Endodermal cell (in vitro differentiated cells): Measurements from ENCODE around the gene VAC14. TPM values are rescaled to one million over a fixed set of nuclear protein-coding genes. Genes with fewer than 3 reads are reported as not detected.
A peak's percentile ranks its signal among the peaks of the same experiment; 100 is the strongest.

Experiments used
- DNase-seq: peaks from one replicate; pipeline ENCODE4 v3.0.0-alpha.2; 2017
- H3K27ac ChIP-seq: 2 replicates; pipeline ENCODE4 v1.5.1; 2013; ENCODE audit warnings: mild to moderate bottlenecking, low read depth, low read length, moderate library complexity
- H3K27me3 ChIP-seq: 2 replicates; pipeline ENCODE4 v1.6.1; 2013; ENCODE audit warnings: mild to moderate bottlenecking, low read length, moderate library complexity; ENCODE audit not compliant: insufficient read depth, control insufficient read depth, poor library complexity, severe bottlenecking
- H3K36me3 ChIP-seq: 2 replicates; pipeline ENCODE4 v1.7.0; 2013; ENCODE audit warnings: mild to moderate bottlenecking, low read length, moderate library complexity; ENCODE audit not compliant: control insufficient read depth, insufficient read depth
- H3K4me1 ChIP-seq: one replicate; pipeline ENCODE4 v1.7.0; 2013; ENCODE audit warnings: low read length; ENCODE audit not compliant: control insufficient read depth, insufficient read depth
- H3K4me3 ChIP-seq: 2 replicates; pipeline ENCODE4 v1.5.1; 2013; ENCODE audit warnings: mild to moderate bottlenecking, low read length, moderate library complexity
- H3K9ac ChIP-seq: 2 replicates; pipeline ENCODE4 v1.6.1; 2013; ENCODE audit warnings: mild to moderate bottlenecking, low read length, moderate library complexity; ENCODE audit not compliant: poor library complexity, severe bottlenecking; ENCODE audit errors: extremely low read depth
- H3K9me3 ChIP-seq: 2 replicates; pipeline ENCODE4 v1.6.1; 2013; ENCODE audit warnings: mild to moderate bottlenecking, low read length, moderate library complexity; ENCODE audit not compliant: control insufficient read depth
- H3K27ac Mint-ChIP-seq: 2 replicates; pipeline ENCODE4 v1.8.0; 2020; ENCODE audit warnings: mixed read lengths
- H3K27me3 Mint-ChIP-seq: 2 replicates; pipeline ENCODE4 v1.8.0; 2021; ENCODE audit warnings: mild to moderate bottlenecking, mixed read lengths; ENCODE audit not compliant: insufficient read depth
- H3K36me3 Mint-ChIP-seq: 2 replicates; pipeline ENCODE4 v1.8.0; 2020; ENCODE audit warnings: low read depth, mixed read lengths
- H3K4me1 Mint-ChIP-seq: 2 replicates; pipeline ENCODE4 v1.8.0; 2020; ENCODE audit warnings: mixed read lengths
- H3K4me3 Mint-ChIP-seq: 2 replicates; pipeline ENCODE4 v1.8.0; 2020; ENCODE audit warnings: mild to moderate bottlenecking, moderate library complexity, mixed read lengths
- H3K9me3 Mint-ChIP-seq: 2 replicates; pipeline ENCODE4 v1.8.0; 2020; ENCODE audit warnings: mild to moderate bottlenecking, mixed read lengths
- WGBS, 2 experiments: methylation state at CpG; one replicate each; pipeline versions ENCODE4 v1.1.5 to v1.1.7; 2013; ENCODE audit warnings: missing lambda C conversion rate in 2 of 2, mixed read lengths in 1 of 2; ENCODE audit not compliant: insufficient coverage in 1 of 2, insufficient read length in 1 of 2; 5-methylcytosine and 5-hydroxymethylcytosine counted together
- total RNA-seq, 2 donors: library from RNA; stranded (reverse); fragmentation: NEBNext Ultra II Directional in 1 of 2; extraction: Animal tissue kit (Norgen Biotek cat#: 25700) in 1 of 2; gene quantifications; 2 replicates in 1 of 2; 3 replicates in 1 of 2; pipeline ENCODE4 v1.2.1, GENCODE V29; 2021
- TF ChIP-seq, protein P1 (sequence below): fragments of 200-600 bp; sonication (generic); conservative IDR thresholded peaks from 2 replicates; pipeline ENCODE4 v1.5.0; 2021; ENCODE audit warnings: antibody characterized with exemption, mild to moderate bottlenecking

Gene VAC14
- total RNA-seq, 2 donors from 2014 or later = 47.5 to 48.7 TPM

GRCh38 chr16:70683146-70683944 lies 117.6 kb downstream of the VAC14 start:
- Mint-ChIP-seq H3K4me3 (no peak overlapping the region), H3K27ac (no peak overlapping the region), H3K4me1 (no peaks in the 10 kb centered on the region), H3K27me3 (peaks cover 1% of the 10 kb centered on the region), H3K36me3 (peaks cover 2% of the 10 kb centered on the region), H3K9me3 (no peaks in the 10 kb centered on the region)
- Histone ChIP-seq H3K9me3 (no peaks in the 10 kb centered on the region), H3K4me1 (peaks cover 4% of the 10 kb centered on the region), H3K9ac (no peak overlapping the region), H3K36me3 (peaks cover 12% of the 10 kb centered on the region), H3K27ac (no peak overlapping the region), H3K27me3 (no peaks in the 10 kb centered on the region), H3K4me3 (no peak overlapping the region)
- TF ChIP-seq, protein P1, sequence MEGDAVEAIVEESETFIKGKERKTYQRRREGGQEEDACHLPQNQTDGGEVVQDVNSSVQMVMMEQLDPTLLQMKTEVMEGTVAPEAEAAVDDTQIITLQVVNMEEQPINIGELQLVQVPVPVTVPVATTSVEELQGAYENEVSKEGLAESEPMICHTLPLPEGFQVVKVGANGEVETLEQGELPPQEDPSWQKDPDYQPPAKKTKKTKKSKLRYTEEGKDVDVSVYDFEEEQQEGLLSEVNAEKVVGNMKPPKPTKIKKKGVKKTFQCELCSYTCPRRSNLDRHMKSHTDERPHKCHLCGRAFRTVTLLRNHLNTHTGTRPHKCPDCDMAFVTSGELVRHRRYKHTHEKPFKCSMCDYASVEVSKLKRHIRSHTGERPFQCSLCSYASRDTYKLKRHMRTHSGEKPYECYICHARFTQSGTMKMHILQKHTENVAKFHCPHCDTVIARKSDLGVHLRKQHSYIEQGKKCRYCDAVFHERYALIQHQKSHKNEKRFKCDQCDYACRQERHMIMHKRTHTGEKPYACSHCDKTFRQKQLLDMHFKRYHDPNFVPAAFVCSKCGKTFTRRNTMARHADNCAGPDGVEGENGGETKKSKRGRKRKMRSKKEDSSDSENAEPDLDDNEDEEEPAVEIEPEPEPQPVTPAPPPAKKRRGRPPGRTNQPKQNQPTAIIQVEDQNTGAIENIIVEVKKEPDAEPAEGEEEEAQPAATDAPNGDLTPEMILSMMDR = no peak
- 93 to 94% methylated on average over 10 to 13 of the region's 13 CpGs for WGBS, 2 experiments
- no peak for DNase-seq

GRCh38 chr16:70682239-70683145 lies 118.5 kb downstream of the VAC14 start:
- no peak overlapping the region for H3K9ac ChIP-seq
- Mint-ChIP-seq H3K27me3 (peaks cover 1% of the 10 kb centered on the region), H3K27ac (peak overlapping the region; percentile 19), H3K36me3 (peaks cover 4% of the 10 kb centered on the region), H3K4me3 (no peak overlapping the region), H3K4me1 (no peaks in the 10 kb centered on the region), H3K9me3 (no peaks in the 10 kb centered on the region)
- 86 to 88% methylated on average over 6 to 13 of the region's 14 CpGs for WGBS, 2 experiments
- H3K27me3 ChIP-seq = no peaks in the 10 kb centered on the region
- H3K4me1 ChIP-seq = peaks cover 4% of the 10 kb centered on the region
- H3K4me3 ChIP-seq = no peak overlapping the region
- DNase-seq = peak; percentile 76
- TF ChIP-seq, protein P1 = peak; percentile 46
- H3K27ac ChIP-seq = no peak overlapping the region
- peaks cover 14% of the 10 kb centered on the region for H3K36me3 ChIP-seq
- H3K9me3 ChIP-seq = no peaks in the 10 kb centered on the region

DNA sequence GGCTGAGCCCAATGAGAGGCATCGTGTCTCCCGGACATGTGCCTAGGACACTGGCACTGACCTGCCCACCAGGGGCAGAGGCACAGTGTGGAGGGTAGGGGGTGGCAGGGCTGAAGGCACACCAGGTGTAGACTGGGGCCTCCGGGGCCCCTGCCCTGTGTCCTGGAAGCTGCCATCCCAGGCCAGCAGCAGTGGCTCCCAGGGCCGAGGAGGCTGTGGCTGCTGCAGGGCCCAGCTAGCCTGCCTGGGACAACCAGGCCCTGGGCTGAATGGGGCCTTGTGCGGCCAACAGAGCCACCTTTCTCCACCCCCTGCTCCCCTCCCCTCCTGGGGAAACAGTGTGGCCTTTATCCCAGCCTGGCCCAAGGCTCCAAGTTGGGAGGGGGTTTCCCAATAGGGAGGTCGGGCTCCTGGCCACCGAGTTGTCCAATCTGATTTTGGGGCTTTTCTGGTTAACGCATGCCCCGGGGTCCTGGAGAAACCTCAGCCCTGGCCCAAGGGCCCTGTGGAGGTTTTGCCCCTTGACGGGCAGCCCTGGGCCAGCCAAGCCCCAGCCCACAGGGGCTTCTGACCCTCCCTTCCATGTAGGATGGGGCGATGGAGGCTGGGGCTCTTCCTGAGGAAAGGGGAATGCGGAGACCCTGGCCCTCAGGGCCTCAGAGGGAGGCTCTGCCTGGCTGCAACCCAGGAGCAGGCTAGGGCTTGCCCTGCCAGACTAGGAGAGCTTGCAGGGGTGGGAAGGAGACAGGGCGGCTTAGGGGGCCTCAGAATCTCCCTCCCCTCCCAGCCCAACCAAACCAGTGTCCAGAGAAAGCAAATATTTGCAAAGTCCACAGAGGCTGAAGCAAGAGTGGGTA lies 119.3 kb downstream of the VAC14 start:
- Mint-ChIP-seq H3K9me3 (no peaks in the 10 kb centered on the region), H3K4me3 (no peak overlapping the region), H3K27me3 (no peaks in the 10 kb centered on the region), H3K4me1 (no peaks in the 10 kb centered on the region), H3K36me3 (peaks cover 7% of the 10 kb centered on the region), H3K27ac (no peak overlapping the region)
- no peak for DNase-seq
- H3K4me1 ChIP-seq = peaks cover 4% of the 10 kb centered on the region
- TF ChIP-seq, protein P1 = no peak
- H3K9ac ChIP-seq = no peak overlapping the region
- H3K27ac ChIP-seq = peak overlapping the region; percentile 24
- H3K4me3 ChIP-seq = no peak overlapping the region
- no peaks in the 10 kb centered on the region for H3K27me3 ChIP-seq
- WGBS, 2 experiments = 91 to 94% methylated on average over 6 to 13 of the region's 13 CpGs
- H3K36me3 ChIP-seq = peaks cover 14% of the 10 kb centered on the region
- no peaks in the 10 kb centered on the region for H3K9me3 ChIP-seq
